GM13976 (cell line): Measurements from ENCODE around the gene OCRL.

Experiments used
- DNase-seq: peaks from one replicate; pipeline ENCODE4 v3.0.0; 2012; ENCODE audit warnings: low spot score
- CTCF ChIP-seq: IDR thresholded peaks from 2 replicates; pipeline ENCODE4 v1.5.1; 2012; ENCODE audit warnings: borderline replicate concordance, mild to moderate bottlenecking; ENCODE audit not compliant: insufficient read depth; ENCODE audit errors: extremely low read depth, missing control alignments, control extremely low read depth
- in situ Hi-C: fragments of 300-500 bp; cut with MboI; formaldehyde crosslinking; loops from one replicate; pipeline ENCODE4 v1.12.0; 2022; ENCODE audit warnings: low sequenced_read_pairs, mixed read lengths, inconsistent platforms; ENCODE audit not compliant: unreplicated experiment

Gene OCRL

GRCh38 chrX:129613596-129613995 is 73.5 kb downstream of the OCRL start:
- no peak for DNase-seq
- in situ Hi-C loops: loop anchor here (25.0 kb wide), 2 partner anchors 449 to 574 kb away; no protein-coding TSS in a partner anchor
- TF ChIP-seq CTCF: no peak

GRCh38 chrX:129614481-129615255 is 74.6 kb downstream of the OCRL start:
- in situ Hi-C loops: loop anchor here (25.0 kb wide), 2 partner anchors 448 to 573 kb away; no protein-coding TSS in a partner anchor
- no peak for DNase-seq
- no peak for TF ChIP-seq CTCF

DNA sequence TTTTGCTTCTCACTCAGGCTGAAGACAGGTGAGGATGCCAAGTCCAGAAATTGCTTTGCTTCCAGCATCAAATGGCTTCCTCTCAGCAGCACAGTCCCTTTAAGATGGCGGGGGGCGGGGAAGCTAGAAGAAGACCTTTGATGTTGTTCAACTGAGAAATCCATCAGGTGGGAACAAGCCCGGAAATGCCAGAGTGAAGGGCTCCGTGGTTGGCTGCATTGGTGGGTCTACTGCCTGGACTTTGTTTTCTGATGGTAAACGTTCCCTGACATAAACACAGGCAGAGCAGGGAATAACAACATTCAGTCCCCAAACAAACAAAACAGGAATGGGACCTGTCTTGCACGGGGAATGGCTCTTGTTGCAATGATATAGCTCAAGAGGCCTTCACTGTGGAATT is 77.4 kb downstream of the OCRL start:
- TF ChIP-seq CTCF: no peak
- no peak for DNase-seq
- in situ Hi-C loops: loop anchor here (25.0 kb wide), 2 partner anchors 445 to 570 kb away; no protein-coding TSS in a partner anchor

GRCh38 chrX:129618997-129619396 is 78.9 kb downstream of the OCRL start:
- DNase-seq: no peak
- TF ChIP-seq CTCF: no peak
- in situ Hi-C loops: loop anchor here (25.0 kb wide), 2 partner anchors 443 to 568 kb away; no protein-coding TSS in a partner anchor

DNA sequence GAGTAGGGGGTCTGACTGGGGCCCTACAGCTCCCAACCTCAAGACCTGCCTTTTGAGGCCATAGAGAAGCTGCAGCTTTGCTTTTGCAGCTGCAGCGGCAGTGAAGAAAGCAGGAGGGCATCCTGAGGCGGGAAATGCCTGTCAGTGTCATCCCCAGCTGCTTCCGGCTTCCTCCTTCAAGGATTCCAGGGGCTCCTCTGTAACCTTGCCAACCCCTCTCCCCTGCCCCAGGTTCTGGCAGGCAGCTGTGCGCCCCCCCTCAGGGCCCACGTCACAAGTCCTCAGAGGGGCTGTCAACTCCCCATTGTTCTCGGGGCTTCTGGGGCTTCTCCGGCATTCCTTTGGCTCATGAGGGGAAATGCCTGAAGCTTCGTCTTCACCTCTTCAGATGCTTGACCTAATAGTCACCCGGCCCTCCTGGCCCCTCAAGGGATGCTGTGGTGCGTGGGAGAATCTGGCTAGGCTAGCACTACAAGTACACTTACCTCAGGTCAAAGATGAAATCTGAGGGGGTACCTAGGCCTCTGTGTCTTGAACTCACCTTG is 82.8 kb downstream of the OCRL start:
- in situ Hi-C loops: loop anchor here (25.0 kb wide), 2 partner anchors 439 to 564 kb away; no protein-coding TSS in a partner anchor
- TF ChIP-seq CTCF: no peak
- DNase-seq: no peak

GRCh38 chrX:129626026-129626425 is 86.0 kb downstream of the OCRL start:
- DNase-seq: no peak
- TF ChIP-seq CTCF: no peak
- in situ Hi-C loops: no loop called here
